Hepatocyte (in vitro differentiated cells): Measurements from ENCODE around the gene TLCD3B. TPM values are rescaled to one million over a fixed set of nuclear protein-coding genes. Genes with fewer than 3 reads are reported as not detected.

Experiments used
- DNase-seq: peaks from one replicate; pipeline ENCODE4 v3.0.0-alpha.2; 2016; ENCODE audit warnings: low spot score
- H2AFZ ChIP-seq: fragments of 200-600 bp; sonication (generic); 2 replicates; pipeline ENCODE4 v1.6.0; 2016; ENCODE audit warnings: antibody characterized with exemption, mild to moderate bottlenecking
- H3K27ac ChIP-seq: fragments of 200-600 bp; sonication (generic); 2 replicates; pipeline ENCODE4 v1.5.1; 2016; ENCODE audit warnings: mild to moderate bottlenecking
- H3K27me3 ChIP-seq: fragments of 200-600 bp; sonication (generic); 2 replicates; pipeline ENCODE4 v1.6.1; 2016
- H3K36me3 ChIP-seq: fragments of 200-600 bp; sonication (generic); replicated peaks from 2 replicates; pipeline ENCODE4 v1.5.1; 2016; ENCODE audit warnings: low read depth; ENCODE audit not compliant: insufficient read depth
- H3K4me1 ChIP-seq: fragments of 200-600 bp; sonication (generic); 2 replicates; pipeline ENCODE4 v1.5.1; 2016; ENCODE audit warnings: mild to moderate bottlenecking, moderate library complexity; ENCODE audit not compliant: insufficient read depth
- H3K4me2 ChIP-seq: fragments of 200-600 bp; sonication (generic); 2 replicates; pipeline ENCODE4 v1.6.0; 2016
- H3K4me3 ChIP-seq: fragments of 200-600 bp; sonication (generic); 2 replicates; pipeline ENCODE4 v1.5.1; 2016; ENCODE audit warnings: mild to moderate bottlenecking
- H3K79me2 ChIP-seq: fragments of 200-600 bp; sonication (generic); 2 replicates; pipeline ENCODE4 v1.6.0; 2017; ENCODE audit warnings: mild to moderate bottlenecking
- H3K9me2 ChIP-seq: fragments of 200-600 bp; sonication (generic); replicated peaks from 2 replicates; pipeline ENCODE4 v1.6.0; 2017; ENCODE audit warnings: mild to moderate bottlenecking; ENCODE audit not compliant: insufficient read depth
- H3K9me3 ChIP-seq: fragments of 200-600 bp; sonication (generic); 2 replicates; pipeline ENCODE4 v1.5.1; 2016; ENCODE audit warnings: low read depth, mild to moderate bottlenecking
- H4K20me1 ChIP-seq: fragments of 200-600 bp; sonication (generic); 2 replicates; pipeline ENCODE4 v1.6.0; 2016; ENCODE audit warnings: mild to moderate bottlenecking; ENCODE audit not compliant: insufficient read depth, poor library complexity, severe bottlenecking
- CTCF ChIP-seq: fragments of 200-600 bp; sonication (generic); IDR thresholded peaks from 2 replicates; pipeline ENCODE4 v1.5.1; 2016; ENCODE audit warnings: antibody characterized with exemption, mild to moderate bottlenecking; ENCODE audit not compliant: poor library complexity
- EZH2 ChIP-seq: fragments of 200-600 bp; sonication (generic); IDR thresholded peaks from 2 replicates; pipeline ENCODE4 v1.6.1; 2016; ENCODE audit warnings: antibody characterized with exemption, mild to moderate bottlenecking, borderline replicate concordance
- EZH2phosphoT487 ChIP-seq: fragments of 200-600 bp; sonication (generic); IDR thresholded peaks from one replicate; pipeline ENCODE4 v1.6.1; 2018; ENCODE audit warnings: antibody characterized with exemption, mild to moderate bottlenecking, low read depth, moderate library complexity; ENCODE audit not compliant: unreplicated experiment, severe bottlenecking
- WGBS: methylation state at CpG from one replicate; pipeline ENCODE4 v1.1.6; 2016; ENCODE audit warnings: low lambda C conversion rate; ENCODE audit errors: missing lambda C conversion rate; 5-methylcytosine and 5-hydroxymethylcytosine counted together
- polyA plus RNA-seq: library from polyadenylated mRNA; unstranded; fragments of >200 nt; fragmentation: Nextera tagmentation; extraction: Ambion mirVana; gene quantifications from 2 replicates; pipeline ENCODE4 v1.2.1, GENCODE V29; 2016
- total RNA-seq: library from RNA; depleted of rRNA; stranded (reverse); fragments of >200 nt; gene quantifications from 2 replicates; pipeline ENCODE4 v1.2.3, GENCODE V29; 2014

Gene TLCD3B
- total and polyA plus RNA-seq, 2 experiments from 2014 or later, result not detected

- H3K27ac ChIP-seq, result no peak overlapping the region
- no peak for DNase-seq
- H3K4me3 ChIP-seq, result no peak overlapping the region
- TF ChIP-seq EZH2phosphoT487, result no peak
- no peak for TF ChIP-seq EZH2
- no peak for TF ChIP-seq CTCF
- peaks cover 7% of the 10 kb centered on the region for H3K4me1 ChIP-seq
- no peaks in the 10 kb centered on the region for H3K9me3 ChIP-seq
- H2AFZ ChIP-seq, result no peak overlapping the region
- no peaks in the 10 kb centered on the region for H4K20me1 ChIP-seq
- WGBS, result 21% methylated on average over 11 of the region's 11 CpGs
- H3K27me3 ChIP-seq, result peaks cover 65% of the 10 kb centered on the region
- peak overlapping the region; percentile 86 for H3K4me2 ChIP-seq
- H3K79me2 ChIP-seq, result no peaks in the 10 kb centered on the region
- H3K9me2 ChIP-seq, result no peaks in the 10 kb centered on the region
- no peaks in the 10 kb centered on the region for H3K36me3 ChIP-seq
These were observed 427 bp upstream of the TLCD3B start for GRCh38 chr16:30031477-30031918.

GRCh38 chr16:30030011-30030685 lies 923 bp downstream of the TLCD3B start:
- Histone ChIP-seq H3K4me1 (peaks cover 7% of the 10 kb centered on the region), H3K4me2 (peak overlapping the region; percentile 86), H3K4me3 (no peak overlapping the region), H3K27ac (no peak overlapping the region), H4K20me1 (no peaks in the 10 kb centered on the region), H3K27me3 (peaks cover 67% of the 10 kb centered on the region), H2AFZ (no peak overlapping the region), H3K9me2 (no peaks in the 10 kb centered on the region), H3K9me3 (no peaks in the 10 kb centered on the region), H3K36me3 (no peaks in the 10 kb centered on the region), H3K79me2 (no peaks in the 10 kb centered on the region)
- 28% methylated on average over 16 of the region's 23 CpGs for WGBS
- no peak for DNase-seq
- TF ChIP-seq EZH2, result no peak
- no peak for TF ChIP-seq EZH2phosphoT487

DNA sequence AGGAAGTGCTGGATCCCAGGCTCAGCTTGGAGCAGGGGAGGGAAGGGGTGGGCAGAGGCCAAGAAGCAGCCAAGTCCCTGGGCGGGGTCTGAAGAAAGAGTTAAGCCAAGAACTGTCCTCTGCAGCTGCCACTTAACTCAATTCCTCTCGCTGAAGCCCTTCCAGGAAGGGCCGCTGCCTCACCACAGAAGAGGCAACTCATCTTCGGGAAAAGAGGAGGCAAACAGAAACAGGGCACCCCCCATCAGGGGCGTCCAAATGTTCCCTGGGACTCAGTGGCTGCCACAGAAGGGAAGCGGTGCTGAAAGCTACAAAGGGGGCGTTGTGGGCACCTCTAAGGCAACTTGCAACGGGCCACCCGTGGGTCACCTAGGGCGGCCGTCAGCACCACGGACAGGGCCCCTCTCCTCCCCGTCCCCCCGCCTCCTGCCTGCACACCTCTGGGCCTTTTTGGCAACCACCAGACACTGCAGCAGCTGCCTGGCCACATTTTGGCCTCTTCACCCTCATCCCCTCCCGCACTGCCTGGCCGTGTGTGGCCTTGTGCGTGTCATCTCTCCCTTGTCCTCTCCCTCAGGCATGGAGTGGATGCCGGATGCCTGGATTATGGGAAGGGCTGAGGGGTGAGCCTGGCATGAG lies 2.5 kb downstream of the TLCD3B start:
- Histone ChIP-seq H3K27me3 (peaks cover 67% of the 10 kb centered on the region), H3K36me3 (no peaks in the 10 kb centered on the region), H3K4me1 (peaks cover 7% of the 10 kb centered on the region), H3K4me3 (no peak overlapping the region), H3K27ac (no peak overlapping the region), H2AFZ (no peak overlapping the region), H3K9me2 (no peaks in the 10 kb centered on the region), H3K9me3 (no peaks in the 10 kb centered on the region), H3K4me2 (no peak overlapping the region), H4K20me1 (no peaks in the 10 kb centered on the region), H3K79me2 (no peaks in the 10 kb centered on the region)
- 22% methylated on average over 18 of the region's 18 CpGs for WGBS
- TF ChIP-seq EZH2 (no peak), EZH2phosphoT487 (no peak), CTCF (no peak)
- DNase-seq, result peak; percentile 61

- 69% methylated on average over 13 of the region's 13 CpGs for WGBS
These were observed 3.3 kb downstream of the TLCD3B start for GRCh38 chr16:30027588-30028437.

More at GRCh38 chr16:30027588-30028437, 3.3 kb downstream of the TLCD3B start:
- Histone ChIP-seq H2AFZ (no peak overlapping the region), H3K27ac (no peak overlapping the region), H3K79me2 (no peaks in the 10 kb centered on the region), H3K27me3 (peaks cover 61% of the 10 kb centered on the region), H3K9me2 (no peaks in the 10 kb centered on the region), H3K4me3 (no peak overlapping the region), H3K4me1 (peaks cover 7% of the 10 kb centered on the region), H3K9me3 (no peaks in the 10 kb centered on the region), H3K36me3 (no peaks in the 10 kb centered on the region), H4K20me1 (no peaks in the 10 kb centered on the region), H3K4me2 (no peak overlapping the region)
- TF ChIP-seq EZH2, result no peak
- no peak for TF ChIP-seq CTCF
- no peak for TF ChIP-seq EZH2phosphoT487
- no peak for DNase-seq
